OCI-LY3 (cell line): ENCODE data around the gene TNFRSF14.
"Not testable (repeated sequence)": the region's sequence is repeated elsewhere in the genome, so short reads cannot be mapped to it uniquely, and the experiment has no call there.

ENCODE experiments used
- H2AFZ ChIP-seq: fragments of 200-600, 300-600 bp; shearing (Covaris generic); 2 replicates; pipeline ENCODE4 v1.6.0; 2014; ENCODE audit warnings: antibody characterized with exemption, low read depth, low read length
- H3K27ac ChIP-seq: fragments of 200-600, 300-600 bp; sonication (generic); 2 replicates; pipeline ENCODE4 v1.5.1; 2014; ENCODE audit warnings: mild to moderate bottlenecking, low read length, moderate library complexity, mixed read lengths
- H3K27me3 ChIP-seq: fragments of 200-600, 300-600 bp; sonication (generic); 2 replicates; pipeline ENCODE4 v1.6.1; 2014; ENCODE audit warnings: low read depth, low read length, mixed read lengths
- H3K36me3 ChIP-seq: fragments of 200-600, 300-600 bp; sonication (generic); replicated peaks from 2 replicates; pipeline ENCODE3; 2014; ENCODE audit warnings: low read depth, low read length, mixed read lengths
- H3K4me1 ChIP-seq: fragments of 300-600, 200-600 bp; sonication (generic); 2 replicates; pipeline ENCODE4 v1.6.1; 2014; ENCODE audit warnings: low read length, mixed read lengths
- H3K4me2 ChIP-seq: fragments of 200-600, 300-600 bp; sonication (generic); 2 replicates; pipeline ENCODE4 v1.6.1; 2014; ENCODE audit warnings: low read length, mixed read lengths
- H3K4me3 ChIP-seq: fragments of 300-600, 200-600 bp; sonication (generic); 2 replicates; pipeline ENCODE4 v1.5.1; 2014; ENCODE audit warnings: antibody characterized with exemption, mild to moderate bottlenecking, low read length, moderate library complexity
- H3K79me2 ChIP-seq: fragments of 300-600, 200-600 bp; shearing (Covaris generic); 2 replicates; pipeline ENCODE4 v1.6.1; 2014; ENCODE audit warnings: mild to moderate bottlenecking, low read length, mixed read lengths
- H3K9ac ChIP-seq: fragments of 300-600, 200-600 bp; shearing (Covaris generic); 2 replicates; pipeline ENCODE4 v1.6.0; 2014; ENCODE audit warnings: mild to moderate bottlenecking, low read length, moderate library complexity
- H3K9me3 ChIP-seq: fragments of 200-600, 300-600 bp; shearing (Covaris generic); 2 replicates; pipeline ENCODE4 v1.6.1; 2014; ENCODE audit warnings: low read length, mixed read lengths; ENCODE audit not compliant: insufficient read depth
- H4K20me1 ChIP-seq: fragments of 200-600, 300-600 bp; sonication (generic); 2 replicates; pipeline ENCODE4 v1.6.1; 2016; ENCODE audit warnings: low read length, mixed read lengths; ENCODE audit not compliant: insufficient read depth
- CTCF ChIP-seq: fragments of 200-600, 300-600 bp; sonication (generic); IDR thresholded peaks from 2 replicates; pipeline ENCODE4 v1.5.1; 2014; ENCODE audit warnings: antibody characterized with exemption, low read length, low read depth
- EZH2phosphoT487 ChIP-seq: fragments of 200-600 bp; shearing (Covaris generic); IDR thresholded peaks from 2 replicates; pipeline ENCODE4 v1.6.1; 2018; ENCODE audit warnings: antibody characterized with exemption, mixed run types, low read depth

Gene TNFRSF14

GRCh38 chr1:2551544-2551943, 4.6 kb upstream of the TNFRSF14 start:
- H3K27ac ChIP-seq = not testable (repeated sequence)
- H3K4me1 ChIP-seq = peaks cover 59% of the 10 kb centered on the region

GRCh38 chr1:2552189-2552588, 4.0 kb upstream of the TNFRSF14 start:
- Histone ChIP-seq H3K36me3 (no peaks in the 10 kb centered on the region), H3K4me1 (peaks cover 65% of the 10 kb centered on the region), H3K79me2 (no peaks in the 10 kb centered on the region; the same call in 1 of the 2 replicates), H4K20me1 (no peaks in the 10 kb centered on the region), H3K27ac (no peak overlapping the region), H3K27me3 (no peaks in the 10 kb centered on the region), H3K9ac (no peak overlapping the region), H3K9me3 (no peaks in the 10 kb centered on the region), H2AFZ (no peak overlapping the region), H3K4me2 (no peak overlapping the region), H3K4me3 (no peak overlapping the region)
- TF ChIP-seq EZH2phosphoT487 = no peak
- TF ChIP-seq CTCF = no peak

More at GRCh38 chr1:2551544-2551943, 4.6 kb upstream of the TNFRSF14 start:
- not testable (repeated sequence) for H3K4me2 ChIP-seq, H3K36me3 ChIP-seq, H3K4me3 ChIP-seq, H2AFZ ChIP-seq, H3K79me2 ChIP-seq, H3K9ac ChIP-seq, H4K20me1 ChIP-seq, H3K9me3 ChIP-seq, H3K27me3 ChIP-seq

GRCh38 chr1:2553076-2553475, 3.1 kb upstream of the TNFRSF14 start:
- H3K27me3 ChIP-seq, H3K27ac ChIP-seq, H3K4me2 ChIP-seq, H2AFZ ChIP-seq, H3K9ac ChIP-seq, H3K79me2 ChIP-seq, H3K36me3 ChIP-seq, H3K9me3 ChIP-seq, H3K4me3 ChIP-seq, H4K20me1 ChIP-seq: not testable (repeated sequence)
- peaks cover 62% of the 10 kb centered on the region for H3K4me1 ChIP-seq

- Histone ChIP-seq H3K9ac (no peak overlapping the region), H3K27me3 (no peaks in the 10 kb centered on the region), H3K79me2 (no peaks in the 10 kb centered on the region; the same call in 1 of the 2 replicates), H3K4me1 (peaks cover 55% of the 10 kb centered on the region), H3K27ac (no peak overlapping the region), H4K20me1 (no peaks in the 10 kb centered on the region), H3K4me2 (no peak overlapping the region), H3K9me3 (no peaks in the 10 kb centered on the region), H2AFZ (no peak overlapping the region), H3K36me3 (peaks cover 14% of the 10 kb centered on the region), H3K4me3 (no peak overlapping the region)
- TF ChIP-seq CTCF = no peak
- TF ChIP-seq EZH2phosphoT487 = no peak
Observed at GRCh38 chr1:2553871-2554620, 2.1 kb upstream of the TNFRSF14 start.

- peaks cover 48% of the 10 kb centered on the region for H3K4me1 ChIP-seq
- TF ChIP-seq CTCF = peak; percentile 81
- TF ChIP-seq EZH2phosphoT487 = no peak
- peak overlapping the region; percentile 99 for H3K4me2 ChIP-seq
- no peaks in the 10 kb centered on the region for H3K9me3 ChIP-seq
- peaks cover 14% of the 10 kb centered on the region for H3K36me3 ChIP-seq
- no peaks in the 10 kb centered on the region for H4K20me1 ChIP-seq
- H3K4me3 ChIP-seq = peak overlapping the region; percentile 97
- H3K27ac ChIP-seq = peak overlapping the region; percentile 77
- H2AFZ ChIP-seq = no peak overlapping the region
- H3K27me3 ChIP-seq = no peaks in the 10 kb centered on the region
- no peaks in the 10 kb centered on the region; the same call in 1 of the 2 replicates for H3K79me2 ChIP-seq
- peak overlapping the region; percentile 99 for H3K9ac ChIP-seq
Observed at GRCh38 chr1:2554621-2555387, 1.4 kb upstream of the TNFRSF14 start.
